ENCODE results near the gene CCDC83.
"Not testable (repeated sequence)": the region's sequence is repeated elsewhere in the genome, so short reads cannot be mapped to it uniquely, and the experiment has no call there.

Gene CCDC83

GRCh38 chr11:85829172-85829571 is 26.0 kb upstream of the CCDC83 start:
- no peak overlapping the region for H3K4me3 ChIP-seq (ENCODE audit: control insufficient read depth, low read depth, low read length)
- no peak for TF ChIP-seq CTCF (IDR thresholded peaks at IDR 0.05; ENCODE audit: control insufficient read depth, insufficient read depth, low read depth, low read length, missing control alignments)
- no peak for DNase-seq (ENCODE audit: low read depth)

- no peak for TF ChIP-seq CTCF (IDR thresholded peaks at IDR 0.05; ENCODE audit: control insufficient read depth, insufficient read depth, low read depth, low read length, missing control alignments)
- H3K4me3 ChIP-seq (ENCODE audit: control insufficient read depth, low read depth, low read length), result no peak overlapping the region
- no peak for DNase-seq (ENCODE audit: low read depth)
Measured at GRCh38 chr11:85831050-85831449, 24.1 kb upstream of the CCDC83 start.

- no peak overlapping the region for H3K4me3 ChIP-seq (ENCODE audit: control insufficient read depth, low read depth, low read length)
- TF ChIP-seq CTCF (IDR thresholded peaks at IDR 0.05; ENCODE audit: control insufficient read depth, insufficient read depth, low read depth, low read length, missing control alignments), result no peak
- no peak for DNase-seq (ENCODE audit: low read depth)
Measured at GRCh38 chr11:85835263-85835662, 19.9 kb upstream of the CCDC83 start.

- no peak for TF ChIP-seq CTCF (IDR thresholded peaks at IDR 0.05; ENCODE audit: control insufficient read depth, insufficient read depth, low read depth, low read length, missing control alignments)
- H3K4me3 ChIP-seq (ENCODE audit: control insufficient read depth, low read depth, low read length), result no peak overlapping the region
- no peak for DNase-seq (ENCODE audit: low read depth)
Measured at GRCh38 chr11:85835729-85836128, 19.5 kb upstream of the CCDC83 start.

- not testable (repeated sequence) for H3K4me3 ChIP-seq (ENCODE audit: control insufficient read depth, low read depth, low read length); DNase-seq (ENCODE audit: low read depth)
Measured at GRCh38 chr11:85840932-85841331, 14.3 kb upstream of the CCDC83 start.

GRCh38 chr11:85843929-85844328 is 11.3 kb upstream of the CCDC83 start:
- no peak for DNase-seq (ENCODE audit: low read depth)
- TF ChIP-seq CTCF (IDR thresholded peaks at IDR 0.05; ENCODE audit: control insufficient read depth, insufficient read depth, low read depth, low read length, missing control alignments), result no peak
- H3K4me3 ChIP-seq (ENCODE audit: control insufficient read depth, low read depth, low read length), result no peak overlapping the region

GRCh38 chr11:85844439-85845123 is 10.6 kb upstream of the CCDC83 start:
- H3K4me3 ChIP-seq (ENCODE audit: control insufficient read depth, low read depth, low read length), result no peak overlapping the region
- no peak for DNase-seq (ENCODE audit: low read depth)
- TF ChIP-seq CTCF (IDR thresholded peaks at IDR 0.05; ENCODE audit: control insufficient read depth, insufficient read depth, low read depth, low read length, missing control alignments), result no peak
